H9 (cell line): ENCODE measurements around the gene BLACAT1. TPM values are rescaled to one million over a fixed set of nuclear protein-coding genes. Genes with fewer than 3 reads are reported as not detected.

ENCODE experiments used
- DNase-seq: peaks from one replicate; pipeline ENCODE4 v3.0.0-alpha.2; 2017
- H2AFZ ChIP-seq: one replicate; pipeline ENCODE4 v1.6.1; 2013; ENCODE audit warnings: mild to moderate bottlenecking, low read length, control low read depth, moderate library complexity
- H2AK5ac ChIP-seq: 2 replicates; pipeline ENCODE4 v1.6.1; 2013; ENCODE audit warnings: low read length, control low read depth, mixed read lengths; ENCODE audit not compliant: insufficient read length
- H2BK120ac ChIP-seq: one replicate; pipeline ENCODE4 v1.6.1; 2013; ENCODE audit warnings: low read depth, mild to moderate bottlenecking, low read length, control low read depth, inconsistent platforms; ENCODE audit not compliant: poor library complexity, severe bottlenecking
- H2BK12ac ChIP-seq: 2 replicates; pipeline ENCODE4 v1.6.1; 2013; ENCODE audit warnings: low read length, control low read depth, mixed read lengths, low read depth; ENCODE audit not compliant: insufficient read length
- H2BK15ac ChIP-seq: 2 replicates; pipeline ENCODE4 v1.6.1; 2013; ENCODE audit warnings: low read depth, low read length, control low read depth
- H2BK20ac ChIP-seq: one replicate; pipeline ENCODE4 v1.6.1; 2013; ENCODE audit warnings: low read depth, mild to moderate bottlenecking, low read length, control low read depth, inconsistent platforms; ENCODE audit not compliant: poor library complexity, severe bottlenecking
- H2BK5ac ChIP-seq: 2 replicates; pipeline ENCODE4 v1.6.1; 2013; ENCODE audit warnings: low read length, control low read depth, mixed read lengths; ENCODE audit not compliant: insufficient read length
- H3K14ac ChIP-seq: 2 replicates; pipeline ENCODE4 v1.6.1; 2013; ENCODE audit warnings: low read length, control low read depth; ENCODE audit not compliant: insufficient read depth
- H3K18ac ChIP-seq: 2 replicates; pipeline ENCODE4 v1.6.1; 2013; ENCODE audit warnings: low read depth, mild to moderate bottlenecking, mixed read lengths, low read length, control low read depth; ENCODE audit not compliant: insufficient read length
- H3K23ac ChIP-seq: 2 replicates; pipeline ENCODE4 v1.6.1; 2013; ENCODE audit warnings: low read length, control low read depth, mixed read lengths, low read depth; ENCODE audit not compliant: insufficient read length
- H3K23me2 ChIP-seq: 2 replicates; pipeline ENCODE4 v1.6.1; 2013; ENCODE audit warnings: low read depth, mild to moderate bottlenecking, mixed read lengths, low read length, control low read depth; ENCODE audit not compliant: insufficient read length, poor library complexity, severe bottlenecking
- H3K27ac ChIP-seq: 2 replicates; pipeline ENCODE4 v1.5.1; 2013; ENCODE audit warnings: low read length, control low read depth, mixed read lengths, low read depth; ENCODE audit not compliant: insufficient read length
- H3K27me3 ChIP-seq: 2 replicates; pipeline ENCODE4 v1.6.1; 2013; ENCODE audit warnings: low read length, control low read depth, inconsistent platforms; ENCODE audit not compliant: insufficient read depth
- H3K4ac ChIP-seq: 2 replicates; pipeline ENCODE4 v1.6.1; 2013; ENCODE audit warnings: low read depth, mild to moderate bottlenecking, control low read depth, inconsistent platforms, low read length, moderate library complexity
- H3K4me1 ChIP-seq: 2 replicates; pipeline ENCODE4 v1.6.1; 2013; ENCODE audit warnings: low read length, control low read depth, inconsistent platforms; ENCODE audit not compliant: insufficient read depth
- H3K4me2 ChIP-seq: 2 replicates; pipeline ENCODE4 v1.6.1; 2013; ENCODE audit warnings: low read length, control low read depth, mixed read lengths; ENCODE audit not compliant: insufficient read length, insufficient read depth
- H3K56ac ChIP-seq: 2 replicates; pipeline ENCODE4 v1.6.1; 2013; ENCODE audit warnings: low read depth, mild to moderate bottlenecking, mixed read lengths, low read length, control low read depth; ENCODE audit not compliant: insufficient read length
- H3K79me1 ChIP-seq: 2 replicates; pipeline ENCODE4 v1.6.1; 2013; ENCODE audit warnings: low read depth, mild to moderate bottlenecking, moderate library complexity, low read length, control low read depth, inconsistent platforms; ENCODE audit not compliant: insufficient read depth, poor library complexity, severe bottlenecking
- H3K79me2 ChIP-seq: 2 replicates; pipeline ENCODE4 v1.6.1; 2013; ENCODE audit warnings: low read length, control low read depth, inconsistent platforms; ENCODE audit not compliant: insufficient read depth
- H3K9ac ChIP-seq: 2 replicates; pipeline ENCODE4 v1.6.1; 2013; ENCODE audit warnings: low read length, control low read depth, mixed read lengths; ENCODE audit not compliant: insufficient read length; ENCODE audit errors: extremely low read depth
- H3K9me3 ChIP-seq: one replicate; pipeline ENCODE4 v1.6.1; 2013; ENCODE audit warnings: low read depth, low read length, inconsistent platforms; ENCODE audit not compliant: control insufficient read depth
- H3T11ph ChIP-seq: one replicate; pipeline ENCODE4 v1.6.1; 2013; ENCODE audit warnings: mild to moderate bottlenecking, low read length, control low read depth, inconsistent platforms
- H4K20me1 ChIP-seq: one replicate; pipeline ENCODE4 v1.6.1; 2013; ENCODE audit not compliant: control insufficient read depth, insufficient read length, insufficient read depth
- H4K5ac ChIP-seq: 2 replicates; pipeline ENCODE4 v1.6.1; 2013; ENCODE audit warnings: low read depth, mild to moderate bottlenecking, mixed read lengths, low read length, control low read depth; ENCODE audit not compliant: insufficient read length
- H4K8ac ChIP-seq: replicated peaks from 2 replicates; pipeline ENCODE4 v1.6.1; 2013; ENCODE audit warnings: low read length, control low read depth, mixed read lengths, low read depth; ENCODE audit not compliant: insufficient read length
- H4K91ac ChIP-seq: 2 replicates; pipeline ENCODE4 v1.6.1; 2013; ENCODE audit warnings: low read depth, mild to moderate bottlenecking, moderate library complexity, mixed read lengths, low read length, control low read depth; ENCODE audit not compliant: insufficient read length
- H3K27ac Mint-ChIP-seq, 3 experiments: 2 replicates in 2 of 3; 3 replicates in 1 of 3; pipeline ENCODE4 v1.8.0; 2020 to 2021; ENCODE audit warnings: mixed read lengths in 3 of 3, mild to moderate bottlenecking in 1 of 3, moderate library complexity in 1 of 3
- H3K27me3 Mint-ChIP-seq: 2 replicates; pipeline ENCODE4 v1.8.0; 2021; ENCODE audit warnings: low read depth, mild to moderate bottlenecking, moderate library complexity, mixed read lengths
- H3K36me3 Mint-ChIP-seq, 3 experiments: 2 replicates in 2 of 3; 3 replicates in 1 of 3; pipeline ENCODE4 v1.8.0; 2020 to 2021; ENCODE audit warnings: low read depth in 3 of 3, mixed read lengths in 3 of 3; ENCODE audit not compliant: insufficient read depth in 1 of 3
- H3K4me1 Mint-ChIP-seq, 2 experiments: 2 replicates each; pipeline ENCODE4 v1.8.0; 2020; ENCODE audit warnings: mixed read lengths in 2 of 2
- H3K4me3 Mint-ChIP-seq, 2 experiments: 2 replicates in 1 of 2; 3 replicates in 1 of 2; pipeline ENCODE4 v1.8.0; 2020 to 2021; ENCODE audit warnings: mild to moderate bottlenecking in 2 of 2, mixed read lengths in 2 of 2, moderate library complexity in 1 of 2
- H3K9me3 Mint-ChIP-seq, 2 experiments: 2 replicates in 1 of 2; 3 replicates in 1 of 2; pipeline ENCODE4 v1.8.0; 2020; ENCODE audit warnings: mild to moderate bottlenecking in 2 of 2, mixed read lengths in 2 of 2, moderate library complexity in 1 of 2
- CTCF ChIP-seq: fragments of 200-600 bp; sonication (generic); conservative IDR thresholded peaks from 3 replicates; pipeline ENCODE4 v1.8.0; 2021; ENCODE audit warnings: antibody characterized with exemption, mild to moderate bottlenecking
- WGBS: extraction: QIAGEN DNeasy Blood & Tissue Kit; methylation state at CpG from one replicate; pipeline ENCODE4 v1.1.7; 2013; ENCODE audit warnings: missing lambda C conversion rate, low lambda C conversion rate, mixed read lengths; ENCODE audit not compliant: insufficient read length; ENCODE audit errors: extremely low coverage; 5-methylcytosine and 5-hydroxymethylcytosine counted together
- total RNA-seq: library from RNA; stranded (reverse); gene quantifications from 2 replicates; pipeline ENCODE4 v1.2.1, GENCODE V29; 2021

BLACAT1 gene
- total RNA-seq, 1 experiment from 2014 or later = 4.0 TPM

- H2BK120ac ChIP-seq = no peak overlapping the region
- H4K8ac ChIP-seq = no peak overlapping the region
- Mint-ChIP-seq H3K36me3 (peaks cover 0 to 24% (median 4%) of the 10 kb centered on the region in 3 experiments; a peak in 4 of 7 replicates), H3K9me3 (no peaks in the 10 kb centered on the region), H3K4me1 (peaks cover 91 to 94% of the 10 kb centered on the region in 2 experiments), H3K27me3 (peaks cover 7% of the 10 kb centered on the region), H3K27ac (peak overlapping the region; percentile 93 to 96 (median 94)), H3K4me3 (peak overlapping the region; percentile 34 to 68; a peak in 4 of 5 replicates)
- no peak overlapping the region for H3K56ac ChIP-seq
- H3K4me2 ChIP-seq = peak overlapping the region; percentile 25
- no CpG with 5 or more reads among the region's 5 CpGs for WGBS
- H3K9me3 ChIP-seq = no peaks in the 10 kb centered on the region
- H3K4ac ChIP-seq = no peak overlapping the region
- H2AFZ ChIP-seq = no peak overlapping the region
- TF ChIP-seq CTCF = no peak
- no peak overlapping the region for H2BK15ac ChIP-seq
- peak overlapping the region; percentile 44 for H3K27ac ChIP-seq
- peak overlapping the region; percentile 16 for H3K18ac ChIP-seq
- peaks cover 12% of the 10 kb centered on the region for H3K23me2 ChIP-seq
- H3K9ac ChIP-seq = no peak overlapping the region
- H3K14ac ChIP-seq = peak overlapping the region; percentile 21; the same call in 1 of the 2 replicates
- no peak overlapping the region for H3K23ac ChIP-seq
- H2AK5ac ChIP-seq = no peak overlapping the region
- no peak overlapping the region for H2BK5ac ChIP-seq
- peaks cover 60% of the 10 kb centered on the region for H3K4me1 ChIP-seq
- no peaks in the 10 kb centered on the region; the same call in 1 of the 2 replicates for H3K27me3 ChIP-seq
- H4K91ac ChIP-seq = no peak overlapping the region
- no peak overlapping the region for H4K5ac ChIP-seq
- no peaks in the 10 kb centered on the region for H3K79me2 ChIP-seq
- no peaks in the 10 kb centered on the region for H4K20me1 ChIP-seq
- H3K79me1 ChIP-seq = no peaks in the 10 kb centered on the region
- peak overlapping the region; percentile 31 for H2BK12ac ChIP-seq
- DNase-seq = no peak
- H3T11ph ChIP-seq = no peak overlapping the region
- H2BK20ac ChIP-seq = no peak overlapping the region
Observed at GRCh38 chr1:205445646-205445935, 10.3 kb downstream of the BLACAT1 start.
